GM19240 (cell line): Measurements from ENCODE around the gene HBG2.
"Not testable (repeated sequence)": the region's sequence is repeated elsewhere in the genome, so short reads cannot be mapped to it uniquely, and the experiment has no call there.

Source experiments
- DNase-seq: peaks from one replicate; pipeline ENCODE4 v3.0.0; 2011; ENCODE audit warnings: low spot score; ENCODE audit not compliant: insufficient read length

The HBG2 gene

GRCh38 chr11:5254646-5255413 is at the start of gene HBG2:
HBG2 (minus strand) TSS chr11:5254781; CDS start chr11:5254728, 53 bp downstream.
- not testable (repeated sequence) for DNase-seq

GRCh38 chr11:5304046-5304445 is 49.5 kb upstream of the HBG2 start:
- no peak for DNase-seq

- DNase-seq: no peak
Observed at GRCh38 chr11:5303626-5304025, 49.0 kb upstream of the HBG2 start.

- DNase-seq: no peak
Observed at GRCh38 chr11:5301846-5302245, 47.3 kb upstream of the HBG2 start, which contains the start of gene OR51B4. OR51B4 (minus strand) TSS chr11:5301946; CDS start chr11:5301946, 0 bp downstream.

- no peak for DNase-seq
Observed at GRCh38 chr11:5300251-5300650, 45.7 kb upstream of the HBG2 start.

- no peak for DNase-seq
Observed at GRCh38 chr11:5298451-5298850, 43.9 kb upstream of the HBG2 start.

GRCh38 chr11:5297721-5298323 is 43.2 kb upstream of the HBG2 start:
- no peak for DNase-seq

GRCh38 chr11:5294342-5294995 is 39.9 kb upstream of the HBG2 start:
- DNase-seq: not testable (repeated sequence)

GRCh38 chr11:5293028-5293427 is 38.4 kb upstream of the HBG2 start:
- no peak for DNase-seq

GRCh38 chr11:5291207-5291838 is 36.7 kb upstream of the HBG2 start:
- peak; percentile 20 for DNase-seq

- no peak for DNase-seq
Observed at GRCh38 chr11:5290106-5290505, 35.5 kb upstream of the HBG2 start.

- DNase-seq: no peak
Observed at GRCh38 chr11:5289696-5290095, 35.1 kb upstream of the HBG2 start.

- no peak for DNase-seq
Observed at GRCh38 chr11:5288906-5289550, 34.4 kb upstream of the HBG2 start.

- DNase-seq: no peak
Observed at GRCh38 chr11:5288108-5288905, 33.7 kb upstream of the HBG2 start.

- no peak for DNase-seq
Observed at GRCh38 chr11:5286901-5287300, 32.3 kb upstream of the HBG2 start.

GRCh38 chr11:5286351-5286750 is 31.8 kb upstream of the HBG2 start:
- DNase-seq: no peak

- DNase-seq: no peak
Observed at GRCh38 chr11:5285703-5286340, 31.2 kb upstream of the HBG2 start.

GRCh38 chr11:5284637-5285036 is 30.1 kb upstream of the HBG2 start:
- no peak for DNase-seq

- DNase-seq: no peak
Observed at GRCh38 chr11:5283882-5284281, 29.3 kb upstream of the HBG2 start.

GRCh38 chr11:5283086-5283485 is 28.5 kb upstream of the HBG2 start:
- no peak for DNase-seq
